ENCODE results near the gene FBXL2.
"Not testable (repeated sequence)": the region's sequence is repeated elsewhere in the genome, so short reads cannot be mapped to it uniquely, and the experiment has no call there.

The FBXL2 gene

GRCh38 chr3:33386631-33387030 is 109.4 kb downstream of the FBXL2 start:
- DNase-seq (ENCODE audit: low spot score), result no peak

DNA sequence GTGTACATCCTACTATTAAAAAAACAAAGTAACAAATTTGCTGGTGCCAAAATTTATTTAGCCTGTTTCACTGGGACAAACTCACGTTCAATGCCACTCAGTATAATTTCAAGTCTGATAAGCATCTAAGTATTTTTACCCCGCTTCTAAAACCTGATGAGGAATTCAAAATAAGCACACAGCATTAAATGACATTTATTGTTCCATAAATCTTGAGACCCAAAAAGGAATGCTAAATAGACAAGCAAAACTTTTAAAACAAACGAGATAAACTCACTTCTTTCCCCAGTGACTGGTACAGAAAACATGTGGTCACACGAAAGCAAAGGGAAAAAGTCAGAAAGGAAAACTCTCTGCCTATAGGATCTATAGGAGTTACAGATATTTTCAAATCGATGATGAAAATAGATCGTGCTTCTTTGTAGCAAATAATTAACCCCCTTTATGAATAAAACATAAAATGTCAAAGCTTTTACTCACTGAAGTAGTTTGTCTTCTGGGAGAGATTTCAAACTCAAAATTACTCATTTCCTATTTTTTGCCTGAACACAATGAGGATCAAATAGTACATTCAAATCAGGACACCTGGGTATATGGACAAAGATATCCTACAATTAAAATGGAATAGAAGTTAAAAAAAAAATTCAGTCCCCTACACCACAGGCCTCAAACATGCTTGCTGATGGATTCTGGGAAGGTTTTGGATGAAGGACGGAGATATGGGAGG is 111.3 kb downstream of the FBXL2 start:
- no peak for DNase-seq (ENCODE audit: low spot score)

- DNase-seq (ENCODE audit: low spot score), result no peak
Observed at GRCh38 chr3:33389908-33390307, 112.7 kb downstream of the FBXL2 start.

GRCh38 chr3:33391255-33391995 is 114.2 kb downstream of the FBXL2 start:
- DNase-seq (ENCODE audit: low spot score), result no peak

DNA sequence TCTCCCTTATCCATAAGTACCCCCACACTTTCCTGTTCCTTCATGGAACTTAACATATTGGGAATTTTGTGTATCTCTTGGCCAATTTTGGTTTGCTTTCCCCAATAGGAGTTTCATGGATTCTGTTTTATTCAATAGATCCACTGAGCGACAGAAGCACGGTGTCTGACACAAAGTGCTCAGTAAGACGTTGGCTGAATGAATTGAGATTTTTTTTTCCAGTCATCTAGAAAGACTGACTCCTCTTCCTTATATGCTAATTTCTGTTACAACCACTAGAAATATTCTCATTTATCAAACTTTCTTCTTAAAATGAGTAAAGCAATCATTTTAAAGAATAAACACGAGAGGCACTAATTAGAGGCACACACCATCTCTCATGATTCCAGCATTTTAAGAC is 114.9 kb downstream of the FBXL2 start:
- DNase-seq (ENCODE audit: low spot score), result no peak

- DNase-seq (ENCODE audit: low spot score), result no peak
Observed at GRCh38 chr3:33392703-33393125, 115.5 kb downstream of the FBXL2 start.

GRCh38 chr3:33394403-33395054 is 117.3 kb downstream of the FBXL2 start:
- no peak for DNase-seq (ENCODE audit: low spot score)

GRCh38 chr3:33395900-33396299 is 118.7 kb downstream of the FBXL2 start:
- no peak for DNase-seq (ENCODE audit: low spot score)

- no peak for DNase-seq (ENCODE audit: low spot score)
Observed at GRCh38 chr3:33398410-33398809, 121.2 kb downstream of the FBXL2 start.

DNA sequence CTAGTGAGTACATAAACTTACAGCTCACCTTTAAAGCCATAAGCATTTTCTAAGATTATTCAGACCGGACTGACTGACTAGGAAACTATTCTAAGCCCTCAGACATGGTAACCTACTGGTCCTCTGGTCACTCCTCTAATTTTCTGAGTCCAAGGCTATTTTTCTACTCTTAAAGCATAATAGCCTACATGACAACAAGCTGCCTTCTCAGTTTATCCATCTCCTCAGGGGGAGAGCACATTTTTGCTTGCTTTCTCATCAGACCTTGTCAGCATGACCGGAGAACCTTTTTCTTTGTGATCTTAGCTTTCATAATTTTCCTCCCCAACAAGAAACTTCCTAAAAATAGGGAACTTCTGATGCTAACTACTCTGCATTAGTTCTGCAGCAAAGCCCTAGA is 124.5 kb downstream of the FBXL2 start:
- DNase-seq (ENCODE audit: low spot score), result no peak

DNA sequence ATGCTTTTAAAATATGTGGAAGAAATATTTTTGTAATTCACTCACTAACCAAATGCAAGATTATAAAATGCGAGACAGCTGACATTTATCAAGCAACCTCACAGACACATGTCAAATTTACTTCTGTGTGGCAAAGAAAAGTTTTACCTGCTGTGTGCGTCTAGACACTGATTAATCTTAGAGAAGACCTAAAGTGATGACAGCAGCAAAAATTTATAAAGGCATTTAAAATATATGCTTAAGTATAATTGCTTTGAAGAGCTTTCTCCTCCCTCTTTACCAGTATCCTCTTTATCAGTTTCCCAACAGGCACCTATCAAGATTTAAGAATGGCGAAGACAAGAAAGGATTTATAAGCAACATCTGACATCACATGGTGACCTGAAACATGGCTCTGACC is 125.7 kb downstream of the FBXL2 start:
- DNase-seq (ENCODE audit: low spot score), result no peak

DNA sequence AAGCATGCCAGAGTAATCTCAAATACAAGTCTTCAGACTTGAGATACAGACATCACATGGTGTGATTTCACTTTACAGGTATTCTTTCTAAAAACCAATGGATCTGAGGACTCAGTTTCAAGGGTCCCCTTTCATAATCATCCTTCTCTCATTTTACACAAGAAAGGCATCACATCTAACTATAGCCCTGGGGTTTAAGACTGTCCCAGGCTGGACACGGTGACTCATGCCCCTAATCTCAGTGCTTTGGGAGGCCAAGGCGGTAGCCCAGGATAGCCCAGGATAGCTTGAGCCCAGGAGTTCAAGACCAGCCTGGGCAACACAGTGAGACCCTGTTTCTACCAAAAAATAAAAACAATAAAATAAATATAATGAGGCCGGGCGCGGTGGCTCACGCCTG is 126.5 kb downstream of the FBXL2 start:
- no peak for DNase-seq (ENCODE audit: low spot score)

GRCh38 chr3:33410816-33411215 is 133.6 kb downstream of the FBXL2 start:
- DNase-seq (ENCODE audit: low spot score), result not testable (repeated sequence)

- no peak for DNase-seq (ENCODE audit: low spot score)
Observed at GRCh38 chr3:33417066-33417673, 139.9 kb downstream of the FBXL2 start.

- no peak for DNase-seq (ENCODE audit: low spot score)
Observed at GRCh38 chr3:33419948-33420347, 142.7 kb downstream of the FBXL2 start.

- no peak for DNase-seq (ENCODE audit: low spot score)
Observed at GRCh38 chr3:33420966-33421365, 143.7 kb downstream of the FBXL2 start.

DNA sequence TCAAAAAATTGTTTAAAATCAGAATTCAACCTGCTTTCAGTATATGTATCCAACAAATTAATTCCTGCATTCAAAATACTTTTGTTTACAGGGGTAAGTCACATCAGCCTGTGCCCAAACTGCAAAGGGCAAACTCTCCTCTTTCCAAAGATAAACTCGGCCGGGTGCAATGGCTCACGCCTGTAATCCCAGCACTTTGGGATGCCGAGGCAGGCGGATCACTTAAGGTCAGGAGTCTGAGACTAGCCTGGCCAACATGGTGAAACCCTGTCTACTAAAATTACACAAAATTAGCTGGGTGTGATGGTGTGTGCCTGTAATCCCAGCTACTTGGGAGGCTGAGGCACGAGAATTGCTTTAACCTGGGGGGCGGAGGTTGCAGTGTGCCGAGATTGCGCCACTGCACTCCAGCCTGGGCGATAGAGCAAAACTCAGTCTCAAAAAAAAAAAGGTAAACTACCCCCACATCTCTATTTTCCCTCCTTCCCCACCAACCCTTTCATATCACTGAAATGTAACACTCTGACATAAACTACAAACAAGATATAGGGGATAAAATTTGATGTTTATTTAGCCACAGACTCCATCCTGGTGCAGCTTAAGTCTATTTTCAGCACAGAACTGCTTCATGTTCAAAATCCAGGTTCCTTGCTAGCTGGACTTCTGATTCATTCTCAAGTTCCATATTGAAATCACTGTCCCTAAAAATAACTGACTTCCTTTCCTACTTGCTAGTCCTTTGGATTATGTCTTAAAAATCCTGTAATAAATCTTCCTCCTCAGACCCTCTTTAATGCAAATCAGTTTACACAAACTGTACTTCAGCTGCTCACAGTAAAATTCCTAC is 147.6 kb downstream of the FBXL2 start:
- DNase-seq (ENCODE audit: low spot score), result no peak

DNA sequence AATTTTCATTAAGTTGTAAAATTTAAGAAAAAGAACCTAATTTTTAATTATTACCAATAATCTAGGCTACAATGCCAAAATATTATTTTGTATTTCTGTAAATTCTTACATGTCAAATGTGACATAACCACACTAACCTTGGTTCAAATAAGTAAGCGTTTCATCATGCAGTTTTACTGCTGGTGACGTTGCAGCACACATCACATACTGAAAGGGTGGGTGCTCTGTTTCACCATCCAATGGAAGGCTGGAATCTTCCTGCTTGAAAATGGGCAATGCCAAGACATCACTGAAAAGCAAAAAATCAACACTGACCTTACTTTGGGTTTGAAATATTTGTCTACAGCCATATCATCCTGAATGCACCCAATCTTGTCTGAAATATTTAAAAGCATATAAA is 148.2 kb downstream of the FBXL2 start:
- no peak for DNase-seq (ENCODE audit: low spot score)

DNA sequence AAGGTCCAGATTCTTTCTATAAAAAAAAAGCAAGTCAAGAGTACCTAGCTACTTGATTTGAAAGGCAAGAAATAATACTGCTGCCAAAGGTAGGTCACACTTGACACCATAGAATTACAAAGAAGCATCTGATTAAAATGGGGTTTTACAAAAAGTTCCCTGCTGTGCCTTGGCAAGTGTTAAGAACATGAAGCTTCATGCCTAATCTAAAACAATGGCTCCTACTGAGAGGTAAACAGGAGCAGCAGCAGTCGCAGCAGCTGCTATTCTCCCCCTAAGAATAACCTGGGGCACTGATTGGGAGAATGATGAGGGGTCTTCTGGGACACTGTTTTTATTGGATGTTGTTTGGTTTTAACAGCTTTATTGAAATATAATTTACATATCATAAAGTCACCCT is 148.8 kb downstream of the FBXL2 start:
- no peak for DNase-seq (ENCODE audit: low spot score)

GRCh38 chr3:33426630-33427317 is 149.5 kb downstream of the FBXL2 start:
- no peak for DNase-seq (ENCODE audit: low spot score)

- DNase-seq (ENCODE audit: low spot score), result no peak
Observed at GRCh38 chr3:33428734-33429133, 151.5 kb downstream of the FBXL2 start.
